Stimulated activated naive CD8-positive, alpha-beta T cell treated with anti-CD3 and anti-CD28 coated beads, Interleukin-15, amount 100 ng/mL, for 72 hours (primary cell): ENCODE measurements around the gene ZFP3.
"Not testable (repeated sequence)": the region's sequence is repeated elsewhere in the genome, so short reads cannot be mapped to it uniquely, and the experiment has no call there.

Experiments used
- ATAC-seq: fragments of 150-1000 bp; cut with Tn5 transposase; 2 replicates; pipeline ENCODE4 v1.10.0; 2021; ENCODE audit warnings: mild to moderate bottlenecking, moderate library complexity
- DNase-seq, 2 donors: peaks; one replicate each; pipeline ENCODE4 v3.0.0; 2021 to 2022
- H3K27ac Mint-ChIP-seq, 2 donors: one replicate each; pipeline ENCODE4 v1.8.0; 2022; ENCODE audit warnings: mild to moderate bottlenecking in 2 of 2, mixed read lengths in 2 of 2, moderate library complexity in 2 of 2
- H3K27me3 Mint-ChIP-seq: one replicate; pipeline ENCODE4 v1.8.0; 2022; ENCODE audit warnings: mixed read lengths
- H3K4me1 Mint-ChIP-seq: one replicate; pipeline ENCODE4 v1.8.0; 2022; ENCODE audit warnings: mild to moderate bottlenecking, mixed read lengths
- H3K4me3 Mint-ChIP-seq, 2 donors: one replicate each; pipeline ENCODE4 v1.8.0; 2022; ENCODE audit warnings: mild to moderate bottlenecking in 2 of 2, mixed read lengths in 2 of 2, moderate library complexity in 1 of 2
- H3K9me3 Mint-ChIP-seq, 2 donors: one replicate each; pipeline ENCODE4 v1.8.0; 2022; ENCODE audit warnings: mixed read lengths in 2 of 2

ZFP3 gene

DNA sequence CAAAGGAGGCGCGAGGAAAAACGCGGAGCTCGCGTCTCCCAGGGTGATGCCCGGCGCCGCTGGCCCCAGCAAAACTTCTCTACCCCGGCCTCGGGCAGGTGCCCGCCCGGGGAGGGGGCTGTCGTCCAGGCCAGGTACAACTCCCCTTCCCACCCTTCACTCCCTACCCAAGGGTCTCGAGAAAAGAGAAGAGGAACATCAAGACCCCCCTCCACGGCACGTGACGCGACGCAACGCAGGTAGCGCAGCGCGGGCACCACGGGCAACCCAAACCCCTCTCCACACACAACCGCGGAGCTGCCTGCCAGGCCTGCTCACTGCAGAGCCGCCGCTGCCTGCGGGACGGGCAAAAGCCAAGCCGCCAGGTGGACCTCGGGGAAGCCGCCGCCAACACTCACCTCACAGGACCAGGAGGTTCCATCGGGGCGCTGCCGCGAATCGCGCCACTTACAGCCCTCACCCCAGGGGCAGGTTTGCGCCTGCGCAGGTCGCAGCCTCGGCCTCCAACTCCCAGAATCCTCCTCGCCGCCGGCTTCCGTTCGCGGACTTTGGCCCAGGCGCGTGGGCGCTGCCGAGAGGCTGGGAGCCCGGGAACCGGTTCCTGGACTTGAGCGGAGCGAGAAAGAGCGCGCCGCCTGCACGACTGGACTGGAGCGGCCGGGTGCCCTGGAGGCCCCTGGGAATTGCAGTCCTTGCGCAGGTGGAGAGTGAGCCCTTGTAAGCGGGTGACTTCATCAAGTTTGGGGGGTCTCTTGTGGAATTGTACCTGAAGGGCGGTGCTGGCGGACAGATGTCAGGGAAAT lies 33.3 kb downstream of the ZFP3 start, which contains the start of gene ZNF232:
ZNF232 (minus strand) TSS at position 477 of the 803 bp plus-strand sequence; CDS start at position 421, 56 bp downstream.
- H3K4me3 Mint-ChIP-seq: peak within 1 kb of the TSS; percentile 87 to 94
- peaks cover 24% of the 10 kb centered on the region for H3K27me3 Mint-ChIP-seq
- H3K4me1 Mint-ChIP-seq: peaks cover 31% of the 10 kb centered on the region
- ATAC-seq (peak; percentile 89), DNase-seq (peak; percentile 90 to 93)
- no peaks in the 10 kb centered on the region for H3K9me3 Mint-ChIP-seq
- peak within 1 kb of the TSS; percentile 92 to 95 for H3K27ac Mint-ChIP-seq

DNA sequence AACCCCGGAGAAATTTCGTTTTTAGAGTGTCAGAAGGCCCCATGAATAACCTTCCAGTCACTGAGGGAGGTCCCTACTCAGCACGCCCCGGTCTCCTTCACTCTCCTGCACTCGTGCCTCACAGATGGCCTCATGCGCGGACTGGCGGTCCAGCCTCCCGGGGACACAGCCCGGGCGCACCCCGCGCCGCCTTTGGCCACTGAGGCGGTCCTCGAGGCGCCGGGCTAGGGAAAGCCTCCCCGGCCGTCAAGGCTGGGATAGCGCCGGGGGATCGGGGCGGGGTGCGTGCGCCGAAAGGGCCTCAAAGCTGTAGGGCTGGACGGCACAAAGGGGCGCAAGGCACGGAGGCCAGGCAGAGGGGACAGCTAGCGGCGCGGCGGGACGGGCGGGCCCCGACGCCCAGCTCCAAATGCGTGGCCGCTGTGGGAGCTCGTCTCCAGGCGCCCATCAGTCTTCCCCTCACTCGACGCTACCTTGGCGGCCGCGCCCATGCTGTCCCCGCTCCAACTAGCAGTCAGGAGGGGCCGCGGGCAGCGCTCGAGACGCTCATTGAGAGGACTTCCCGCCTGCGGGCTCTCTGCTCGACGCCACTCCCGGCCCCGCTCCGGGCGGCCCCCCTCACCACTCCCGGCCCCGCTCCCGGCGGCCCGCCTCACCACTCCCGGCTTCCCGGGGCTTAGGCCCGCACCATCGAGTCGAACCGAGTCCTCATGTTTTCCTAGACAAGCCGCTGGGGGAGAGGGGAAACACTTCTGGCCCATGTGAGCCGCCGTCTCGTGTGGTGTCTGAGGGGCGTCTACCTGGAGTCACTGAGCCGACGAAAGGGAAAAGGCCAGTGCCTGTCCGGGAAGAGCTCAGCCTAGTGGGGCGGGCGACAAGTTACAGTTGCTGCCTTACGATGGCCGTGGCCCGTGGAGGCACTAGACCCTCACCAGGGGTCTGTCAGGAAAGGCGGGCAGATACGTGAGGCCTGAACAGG lies 37.7 kb downstream of the ZFP3 start, which contains the start of gene USP6:
USP6 (plus strand) TSS at position 360 of the 979 bp plus-strand sequence. CDS start 14,336 bp downstream, outside the sequence.
- H3K4me1 Mint-ChIP-seq: peaks cover 8% of the 10 kb centered on the region
- peak within 1 kb of the TSS; percentile 0 to 77 for H3K4me3 Mint-ChIP-seq
- H3K27me3 Mint-ChIP-seq: peaks cover 59% of the 10 kb centered on the region
- H3K9me3 Mint-ChIP-seq: no peaks in the 10 kb centered on the region
- DNase-seq (peak in 1 of 2 donors; percentile 52), ATAC-seq (peak; percentile 54)
- H3K27ac Mint-ChIP-seq: peak within 1 kb of the TSS in 1 of 2 donors; percentile 84

- no peak overlapping the region for H3K27ac Mint-ChIP-seq
- ATAC-seq (no peak), DNase-seq (no peak)
- peaks cover 77% of the 10 kb centered on the region for H3K27me3 Mint-ChIP-seq
- no peaks in the 10 kb centered on the region for H3K9me3 Mint-ChIP-seq
- no peak overlapping the region for H3K4me3 Mint-ChIP-seq
- H3K4me1 Mint-ChIP-seq: peaks cover 6% of the 10 kb centered on the region
Observed at GRCh38 chr17:5118219-5118618, 40.0 kb downstream of the ZFP3 start.

DNA sequence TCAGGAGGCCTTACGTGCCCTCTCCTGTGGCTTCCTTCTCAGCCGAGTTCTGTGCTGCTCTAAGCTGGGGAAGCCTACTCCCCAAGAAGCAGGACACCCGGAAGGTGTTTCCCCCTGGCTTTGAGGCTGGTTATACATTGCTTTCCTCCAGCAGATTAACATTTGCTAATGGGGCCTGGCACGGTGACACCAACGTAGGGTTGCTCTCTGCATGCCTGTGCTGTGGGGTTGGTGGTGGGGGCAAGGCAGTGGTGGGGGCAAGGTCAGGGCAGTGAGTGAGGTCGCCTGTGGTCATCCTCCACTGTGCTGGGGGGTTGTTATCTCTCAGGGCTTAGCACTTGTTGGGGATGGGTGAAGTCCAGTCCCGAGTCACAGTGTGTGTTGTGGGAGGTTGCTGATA lies 41.8 kb downstream of the ZFP3 start:
- H3K27me3 Mint-ChIP-seq: peaks cover 85% of the 10 kb centered on the region
- no peak for ATAC-seq
- no peak overlapping the region for H3K27ac Mint-ChIP-seq
- DNase-seq: peak in 1 of 2 donors; percentile 5
- H3K4me3 Mint-ChIP-seq: no peak overlapping the region
- peaks cover 5% of the 10 kb centered on the region for H3K4me1 Mint-ChIP-seq
- H3K9me3 Mint-ChIP-seq: no peaks in the 10 kb centered on the region

DNA sequence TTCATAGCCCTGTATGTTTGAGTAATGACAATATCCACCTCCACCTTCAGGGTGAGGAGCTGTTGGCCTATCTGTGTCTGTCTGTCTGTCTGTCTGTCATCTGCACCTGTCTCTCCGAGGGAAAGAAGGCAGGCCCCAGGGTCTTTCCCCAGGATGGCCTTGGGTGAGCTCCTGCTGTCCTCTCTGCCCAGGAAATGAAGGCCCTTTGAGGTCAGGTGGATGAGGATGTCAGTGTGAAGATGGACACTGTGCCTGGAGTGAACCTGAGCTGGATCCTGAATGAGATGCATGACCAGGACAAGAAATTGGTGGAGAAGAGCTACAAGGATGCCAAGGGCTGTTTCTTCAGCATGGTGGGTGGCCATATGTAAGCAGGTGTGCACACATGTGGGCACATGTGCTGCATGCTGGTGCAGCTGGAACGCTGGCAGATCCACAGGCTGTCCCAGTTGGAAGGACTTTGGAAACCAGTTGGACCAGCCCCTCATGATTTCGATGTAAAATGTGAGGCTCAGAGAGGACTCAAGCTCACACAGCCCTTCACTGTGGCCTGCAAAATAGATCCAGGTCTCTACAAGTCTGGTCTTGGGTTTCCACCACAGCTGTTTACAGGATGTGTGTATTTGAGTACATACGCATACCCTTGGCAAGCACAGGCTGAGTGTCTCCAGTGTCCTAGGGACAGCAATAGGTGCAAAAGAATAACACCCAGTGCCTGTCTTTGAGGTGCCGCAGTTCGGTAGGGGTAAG lies 42.3 kb downstream of the ZFP3 start:
- H3K4me1 Mint-ChIP-seq, ATAC-seq, H3K4me3 Mint-ChIP-seq, H3K9me3 Mint-ChIP-seq, H3K27ac Mint-ChIP-seq: not testable (repeated sequence)
- peak in 1 of 2 donors; percentile 6 for DNase-seq
- H3K27me3 Mint-ChIP-seq: peaks cover 79% of the 10 kb centered on the region

DNA sequence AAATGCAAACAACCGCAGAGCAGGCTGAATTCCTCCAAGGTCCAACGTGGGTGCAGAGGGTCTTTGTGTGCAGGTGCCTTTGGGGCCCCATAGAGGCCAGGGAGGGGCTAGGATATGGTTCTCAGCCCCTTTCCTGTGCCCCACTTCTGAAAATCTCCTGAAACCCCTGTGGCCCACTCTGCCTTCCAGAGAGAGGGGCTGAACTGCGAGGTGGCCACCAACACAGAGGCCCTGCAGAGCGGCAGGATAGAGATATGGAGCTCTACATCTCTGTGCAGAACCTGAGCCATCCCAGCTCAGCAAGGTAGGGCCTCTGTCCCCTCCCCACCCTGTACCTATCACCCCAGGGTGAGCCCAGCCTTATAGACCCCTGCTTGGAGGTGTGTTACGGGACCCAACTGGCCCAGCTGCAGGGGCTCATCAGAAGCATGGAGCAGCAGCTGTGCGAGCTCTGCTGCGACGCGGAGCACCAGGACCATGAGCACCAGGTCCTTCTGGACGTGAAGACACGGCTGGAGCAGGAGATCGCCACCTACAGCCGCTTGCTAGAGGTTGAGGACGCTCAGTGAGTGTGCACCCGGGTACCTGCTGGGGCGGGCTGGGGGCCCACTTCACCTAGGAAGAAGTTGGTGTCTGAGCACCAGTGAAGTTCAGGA lies 43.0 kb downstream of the ZFP3 start:
- no peak overlapping the region for H3K4me3 Mint-ChIP-seq
- ATAC-seq (no peak), DNase-seq (peak in 1 of 2 donors; percentile 8)
- peaks cover 5% of the 10 kb centered on the region for H3K4me1 Mint-ChIP-seq
- peaks cover 72% of the 10 kb centered on the region for H3K27me3 Mint-ChIP-seq
- H3K27ac Mint-ChIP-seq: no peak overlapping the region
- no peaks in the 10 kb centered on the region for H3K9me3 Mint-ChIP-seq

DNA sequence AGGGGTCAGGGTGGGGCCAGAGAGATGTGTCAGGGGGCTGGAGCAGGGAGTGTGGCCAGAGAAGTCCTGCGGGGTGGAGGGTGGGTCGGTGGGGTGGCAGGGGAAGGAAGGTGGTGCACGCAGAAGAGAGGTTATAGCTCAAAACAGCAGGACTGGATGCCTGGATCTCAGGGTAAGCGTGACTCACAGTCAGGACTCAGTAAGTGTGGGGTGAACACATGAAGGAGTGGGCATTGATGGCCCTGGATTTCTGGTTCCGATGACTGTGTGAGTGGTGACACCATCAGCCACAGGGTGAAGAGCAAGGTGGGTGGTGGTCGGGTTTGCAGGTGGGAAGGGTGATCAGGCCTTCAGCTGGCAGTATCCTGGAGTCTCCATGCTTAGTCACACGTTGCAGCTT lies 43.8 kb downstream of the ZFP3 start:
- H3K9me3 Mint-ChIP-seq, H3K27ac Mint-ChIP-seq, H3K4me1 Mint-ChIP-seq, ATAC-seq: not testable (repeated sequence)
- Mint-ChIP-seq H3K27me3 (peaks cover 69% of the 10 kb centered on the region), H3K4me3 (peak overlapping the region in 1 of 2 donors; percentile 24)
- DNase-seq: peak in 1 of 2 donors; percentile 5

DNA sequence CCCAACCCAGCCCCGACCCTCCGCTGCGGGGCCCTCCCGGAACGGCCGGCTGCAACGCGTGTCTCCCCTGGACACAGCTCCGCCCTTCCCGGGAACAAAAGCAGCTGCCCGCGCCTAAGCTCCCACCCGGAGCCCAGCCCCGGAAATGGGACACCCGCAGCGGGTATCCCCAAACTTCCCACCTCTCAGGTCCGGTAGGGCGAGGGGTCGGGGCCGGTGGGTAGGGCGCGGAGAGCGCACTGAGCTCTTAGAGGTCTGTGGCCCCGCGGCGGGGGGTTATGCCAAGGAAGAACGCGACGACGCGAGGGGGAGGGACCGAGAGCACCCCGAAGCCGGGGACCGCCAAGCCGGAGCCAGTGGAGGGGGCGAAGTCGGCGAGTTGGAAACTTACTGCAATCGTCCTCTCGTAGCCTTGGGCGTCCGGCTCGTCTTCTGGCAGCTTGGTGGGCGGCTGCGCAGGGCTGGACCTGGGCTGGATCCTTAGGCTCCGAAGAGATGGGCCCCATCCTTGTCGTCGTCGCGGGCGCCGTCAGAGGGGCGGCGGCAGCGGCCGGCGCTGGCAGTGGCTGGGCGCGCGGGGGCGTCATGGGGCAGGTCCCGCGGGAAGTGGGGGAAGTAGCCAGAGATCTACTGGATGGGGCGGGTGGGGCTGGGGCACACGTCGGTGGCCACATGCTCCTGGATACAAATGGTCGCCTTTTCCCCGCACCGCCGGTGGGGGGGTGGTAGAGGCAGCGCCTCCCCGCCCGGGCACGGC lies 44.5 kb downstream of the ZFP3 start:
- DNase-seq (peak in 1 of 2 donors; percentile 10), ATAC-seq (peak; percentile 65)
- Mint-ChIP-seq H3K27ac (no peak overlapping the region), H3K4me1 (peaks cover 5% of the 10 kb centered on the region), H3K27me3 (peaks cover 68% of the 10 kb centered on the region), H3K9me3 (no peaks in the 10 kb centered on the region), H3K4me3 (peak overlapping the region in 1 of 2 donors; percentile 71)

GRCh38 chr17:5123343-5124124 lies 45.3 kb downstream of the ZFP3 start:
- H3K9me3 Mint-ChIP-seq: no peaks in the 10 kb centered on the region
- no peak overlapping the region for H3K4me3 Mint-ChIP-seq
- peaks cover 61% of the 10 kb centered on the region for H3K27me3 Mint-ChIP-seq
- ATAC-seq: no peak
- no peak overlapping the region for H3K27ac Mint-ChIP-seq
- H3K4me1 Mint-ChIP-seq: peaks cover 5% of the 10 kb centered on the region
- DNase-seq: peak in 1 of 2 donors; percentile 7

GRCh38 chr17:5124125-5124760 lies 46.0 kb downstream of the ZFP3 start:
- H3K4me3 Mint-ChIP-seq, H3K27ac Mint-ChIP-seq, DNase-seq, H3K9me3 Mint-ChIP-seq, H3K4me1 Mint-ChIP-seq: not testable (repeated sequence)
- peaks cover 55% of the 10 kb centered on the region for H3K27me3 Mint-ChIP-seq
- ATAC-seq: peak; percentile 11

DNA sequence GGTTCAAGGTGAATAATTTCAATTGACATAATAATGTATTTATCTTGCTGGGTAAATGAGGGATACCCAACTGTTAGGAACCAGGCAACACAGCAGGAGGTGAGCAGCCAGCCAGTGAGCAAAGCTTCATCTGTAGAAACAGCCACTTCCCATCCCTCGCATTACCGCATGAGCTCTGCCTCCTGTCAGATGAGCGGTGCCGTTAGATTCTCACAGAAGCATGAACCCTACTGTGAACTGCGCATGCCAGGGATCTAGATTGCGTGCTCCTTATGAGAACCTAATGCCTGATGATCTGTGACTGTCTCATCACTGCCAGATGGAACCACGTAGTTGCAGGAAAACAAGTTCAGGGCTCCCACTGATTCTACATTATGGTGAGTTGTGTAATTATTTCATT lies 46.6 kb downstream of the ZFP3 start:
- not testable (repeated sequence) for ATAC-seq, DNase-seq, H3K4me3 Mint-ChIP-seq, H3K9me3 Mint-ChIP-seq, H3K4me1 Mint-ChIP-seq, H3K27ac Mint-ChIP-seq
- peaks cover 55% of the 10 kb centered on the region for H3K27me3 Mint-ChIP-seq

GRCh38 chr17:5126719-5127488 lies 48.6 kb downstream of the ZFP3 start:
- Mint-ChIP-seq H3K9me3 (no peaks in the 10 kb centered on the region), H3K4me1 (peaks cover 2% of the 10 kb centered on the region), H3K27me3 (peaks cover 36% of the 10 kb centered on the region), H3K27ac (no peak overlapping the region), H3K4me3 (no peak overlapping the region)
- ATAC-seq (no peak), DNase-seq (no peak)
